NB4 (cell line): ENCODE measurements around the gene GAL.

Experiments
- MYC ChIP-seq: IDR thresholded peaks from 2 replicates; pipeline ENCODE4 v1.6.1; 2011; ENCODE audit warnings: low read depth, low read length
- POLR2A ChIP-seq: IDR thresholded peaks from 2 replicates; pipeline ENCODE4 v1.6.1; 2011; ENCODE audit warnings: mild to moderate bottlenecking; ENCODE audit not compliant: insufficient read length; ENCODE audit errors: extremely low read depth
- TF ChIP-seq, protein P1 (sequence below): IDR thresholded peaks from one replicate; pipeline ENCODE4 v1.5.1; 2012; ENCODE audit warnings: low read depth, low read length
- TF ChIP-seq, protein P2 (sequence below): IDR thresholded peaks from 2 replicates; pipeline ENCODE4 v1.6.1; 2011; ENCODE audit warnings: low read depth, low read length

DNA sequence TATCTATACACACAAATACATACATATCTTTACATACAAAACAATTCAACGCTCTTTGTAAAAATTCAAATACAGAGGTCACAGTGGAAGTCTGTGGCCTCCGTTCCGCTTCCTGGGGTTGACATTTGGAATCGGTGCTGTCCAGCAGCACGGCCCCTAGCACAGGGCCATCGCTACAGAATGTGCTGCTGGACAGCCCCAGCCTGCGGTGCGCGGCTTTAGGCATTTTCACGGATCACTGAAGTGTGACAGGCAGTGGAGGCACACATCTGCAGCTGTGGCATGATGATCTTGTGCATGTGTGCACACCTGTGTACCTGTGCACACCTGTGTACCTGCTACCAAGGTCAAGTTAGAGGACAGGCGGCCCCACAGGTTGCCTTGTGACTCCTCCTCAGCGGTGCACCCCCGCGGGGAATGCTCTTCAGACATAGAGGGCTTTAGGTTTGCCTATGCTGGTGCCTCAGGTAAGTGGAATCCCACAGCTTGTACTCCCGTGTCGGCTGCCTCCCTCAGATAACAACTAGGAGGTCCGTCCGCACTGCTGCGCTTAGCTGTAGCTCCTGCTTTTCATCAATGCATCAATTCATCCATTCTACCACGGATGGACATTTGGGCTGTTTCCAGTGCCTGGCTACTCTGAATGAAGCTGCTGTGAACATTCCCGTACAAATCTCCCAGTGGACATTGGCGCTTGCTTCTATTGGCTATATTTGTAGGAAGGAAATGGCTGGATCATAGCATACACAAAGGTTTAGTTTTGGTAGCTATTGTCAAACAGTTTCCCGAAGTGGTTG is 29.9 kb downstream of the GAL start:
- TF ChIP-seq, protein P1, sequence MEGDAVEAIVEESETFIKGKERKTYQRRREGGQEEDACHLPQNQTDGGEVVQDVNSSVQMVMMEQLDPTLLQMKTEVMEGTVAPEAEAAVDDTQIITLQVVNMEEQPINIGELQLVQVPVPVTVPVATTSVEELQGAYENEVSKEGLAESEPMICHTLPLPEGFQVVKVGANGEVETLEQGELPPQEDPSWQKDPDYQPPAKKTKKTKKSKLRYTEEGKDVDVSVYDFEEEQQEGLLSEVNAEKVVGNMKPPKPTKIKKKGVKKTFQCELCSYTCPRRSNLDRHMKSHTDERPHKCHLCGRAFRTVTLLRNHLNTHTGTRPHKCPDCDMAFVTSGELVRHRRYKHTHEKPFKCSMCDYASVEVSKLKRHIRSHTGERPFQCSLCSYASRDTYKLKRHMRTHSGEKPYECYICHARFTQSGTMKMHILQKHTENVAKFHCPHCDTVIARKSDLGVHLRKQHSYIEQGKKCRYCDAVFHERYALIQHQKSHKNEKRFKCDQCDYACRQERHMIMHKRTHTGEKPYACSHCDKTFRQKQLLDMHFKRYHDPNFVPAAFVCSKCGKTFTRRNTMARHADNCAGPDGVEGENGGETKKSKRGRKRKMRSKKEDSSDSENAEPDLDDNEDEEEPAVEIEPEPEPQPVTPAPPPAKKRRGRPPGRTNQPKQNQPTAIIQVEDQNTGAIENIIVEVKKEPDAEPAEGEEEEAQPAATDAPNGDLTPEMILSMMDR = no peak
- no peak for TF ChIP-seq POLR2A
- TF ChIP-seq, protein P2, sequence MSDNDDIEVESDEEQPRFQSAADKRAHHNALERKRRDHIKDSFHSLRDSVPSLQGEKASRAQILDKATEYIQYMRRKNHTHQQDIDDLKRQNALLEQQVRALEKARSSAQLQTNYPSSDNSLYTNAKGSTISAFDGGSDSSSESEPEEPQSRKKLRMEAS = no peak
- TF ChIP-seq MYC = no peak
